ENCODE measurements around the gene PIK3C2G. TPM values are rescaled to one million over a fixed set of nuclear protein-coding genes. Genes with fewer than 3 reads are reported as not detected.
A peak's percentile ranks its signal among the peaks of the same experiment; 100 is the strongest.

PIK3C2G gene
- polyA plus RNA-seq, 1 of the 3 experiments (the other 2 are of a cell fraction) = 0.02 TPM

DNA sequence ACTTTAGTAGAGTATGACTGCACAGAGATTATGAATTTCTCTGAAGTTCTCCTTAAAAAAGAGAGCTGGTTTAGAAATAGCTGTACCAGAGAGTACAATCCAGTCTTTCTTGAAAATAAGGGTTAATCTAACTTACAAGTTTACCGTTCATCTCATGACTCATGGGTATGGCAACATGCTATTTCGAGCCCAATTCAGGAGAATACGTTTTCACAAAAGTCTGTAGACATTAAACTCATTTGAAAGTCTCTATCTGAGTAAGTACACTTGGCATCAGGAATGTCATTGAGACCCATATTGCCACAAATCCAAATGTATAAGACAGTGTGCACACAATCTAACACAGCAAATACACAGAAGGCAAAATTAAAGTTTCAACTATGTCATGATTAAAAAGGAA is 160.5 kb downstream of the PIK3C2G start:
- H3K9me3 ChIP-seq = no peaks in the 10 kb centered on the region
- H3K9ac ChIP-seq = no peak overlapping the region
- ChIA-PET POLR2A (no interaction called here), CTCF (no interaction called here)
- no peaks in the 10 kb centered on the region for H3K4me1 ChIP-seq (ENCODE audit: control insufficient read depth in 1 of 2, insufficient read depth in 2 of 2, low read depth in 1 of 2, low read length in 1 of 2)
- no peaks in the 10 kb centered on the region for H3K79me2 ChIP-seq (ENCODE audit: insufficient read depth)
- 3% methylated on average over 3 of the region's 3 CpGs for WGBS (ENCODE audit: low lambda C conversion rate)
- no peaks in the 10 kb centered on the region for H4K20me1 ChIP-seq (ENCODE audit: insufficient read depth)
- no peaks in the 10 kb centered on the region for H3K36me3 ChIP-seq (replicated peaks in 1 of 2; ENCODE audit: control insufficient read depth in 1 of 2, insufficient read depth in 2 of 2, low read length in 1 of 2)
- no peak for DNase-seq
- TF ChIP-seq TEAD4 (IDR thresholded peaks at IDR 0.05; ENCODE audit: borderline replicate concordance, insufficient read depth) = no peak
- TF ChIP-seq, protein P1, sequence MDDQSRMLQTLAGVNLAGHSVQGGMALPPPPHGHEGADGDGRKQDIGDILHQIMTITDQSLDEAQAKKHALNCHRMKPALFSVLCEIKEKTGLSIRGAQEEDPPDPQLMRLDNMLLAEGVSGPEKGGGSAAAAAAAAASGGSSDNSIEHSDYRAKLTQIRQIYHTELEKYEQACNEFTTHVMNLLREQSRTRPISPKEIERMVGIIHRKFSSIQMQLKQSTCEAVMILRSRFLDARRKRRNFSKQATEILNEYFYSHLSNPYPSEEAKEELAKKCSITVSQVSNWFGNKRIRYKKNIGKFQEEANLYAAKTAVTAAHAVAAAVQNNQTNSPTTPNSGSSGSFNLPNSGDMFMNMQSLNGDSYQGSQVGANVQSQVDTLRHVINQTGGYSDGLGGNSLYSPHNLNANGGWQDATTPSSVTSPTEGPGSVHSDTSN (IDR thresholded peaks at IDR 0.05) = peak; percentile 28; the same call in 1 of the 2 replicates
- TF ChIP-seq FOSL2 (IDR thresholded peaks at IDR 0.05; ENCODE audit: borderline replicate concordance, low read depth) = peak; percentile 28; the same call in 1 of the 2 replicates
- no peaks in the 10 kb centered on the region for H3F3A ChIP-seq (replicated peaks; ENCODE audit: insufficient read depth)
- H3K9me2 ChIP-seq = no peaks in the 10 kb centered on the region
- H3K4me2 ChIP-seq = 0 out of 2 replicates have a peak overlapping the region, but pooled peaks have one; percentile 0
- peak overlapping the region; percentile 7; the same call in 1 of the 2 replicates for H2AFZ ChIP-seq (ENCODE audit: low read depth)
- H3K27ac ChIP-seq (ENCODE audit: low read depth in 2 of 2, low read length in 1 of 2) = peak overlapping the region in 1 of 2 experiments; percentile 20; a peak in 1 of 4 replicates
- no peak overlapping the region for H3K4me3 ChIP-seq (ENCODE audit: low read depth in 2 of 2, low read length in 1 of 2)
- H3K27me3 ChIP-seq (ENCODE audit: insufficient read depth) = no peaks in the 10 kb centered on the region

DNA sequence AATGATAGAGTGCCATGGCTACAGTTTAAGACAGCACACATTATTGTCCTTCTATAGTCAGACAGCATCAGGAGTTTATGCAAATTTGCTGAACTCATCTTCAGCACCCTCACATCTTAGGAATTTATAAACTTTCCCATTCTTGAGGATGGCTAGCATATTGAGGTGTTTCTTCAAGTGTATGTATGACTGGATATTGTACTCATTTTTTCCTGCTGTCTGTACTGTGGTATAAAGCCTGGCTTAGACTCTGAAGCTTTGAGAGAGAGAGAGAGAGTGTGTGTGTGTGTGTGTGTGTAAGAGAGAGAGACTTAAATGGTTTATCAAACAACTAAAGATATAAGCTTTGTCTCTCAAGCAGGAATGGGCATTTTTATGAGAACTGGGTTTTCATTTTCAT is 161.6 kb downstream of the PIK3C2G start:
- no peak overlapping the region for H3K27ac ChIP-seq (ENCODE audit: low read depth in 2 of 2, low read length in 1 of 2)
- H3K4me1 ChIP-seq (ENCODE audit: control insufficient read depth in 1 of 2, insufficient read depth in 2 of 2, low read depth in 1 of 2, low read length in 1 of 2) = no peaks in the 10 kb centered on the region
- CTCF ChIA-PET = no interaction called here
- no peaks in the 10 kb centered on the region for H3K9me3 ChIP-seq
- TF ChIP-seq MXI1 (IDR thresholded peaks at IDR 0.05; ENCODE audit: low read depth, low read length) (no peak), RFX5 (IDR thresholded peaks at IDR 0.05; ENCODE audit: low read length) (no peak), TCF12 (IDR thresholded peaks at IDR 0.05) (no peak), JUND (IDR thresholded peaks at IDR 0.05) (no peak), FOXJ3 (CRISPR knock-in tag; IDR thresholded peaks at IDR 0.05) (no peak)
- TF ChIP-seq, protein P2, sequence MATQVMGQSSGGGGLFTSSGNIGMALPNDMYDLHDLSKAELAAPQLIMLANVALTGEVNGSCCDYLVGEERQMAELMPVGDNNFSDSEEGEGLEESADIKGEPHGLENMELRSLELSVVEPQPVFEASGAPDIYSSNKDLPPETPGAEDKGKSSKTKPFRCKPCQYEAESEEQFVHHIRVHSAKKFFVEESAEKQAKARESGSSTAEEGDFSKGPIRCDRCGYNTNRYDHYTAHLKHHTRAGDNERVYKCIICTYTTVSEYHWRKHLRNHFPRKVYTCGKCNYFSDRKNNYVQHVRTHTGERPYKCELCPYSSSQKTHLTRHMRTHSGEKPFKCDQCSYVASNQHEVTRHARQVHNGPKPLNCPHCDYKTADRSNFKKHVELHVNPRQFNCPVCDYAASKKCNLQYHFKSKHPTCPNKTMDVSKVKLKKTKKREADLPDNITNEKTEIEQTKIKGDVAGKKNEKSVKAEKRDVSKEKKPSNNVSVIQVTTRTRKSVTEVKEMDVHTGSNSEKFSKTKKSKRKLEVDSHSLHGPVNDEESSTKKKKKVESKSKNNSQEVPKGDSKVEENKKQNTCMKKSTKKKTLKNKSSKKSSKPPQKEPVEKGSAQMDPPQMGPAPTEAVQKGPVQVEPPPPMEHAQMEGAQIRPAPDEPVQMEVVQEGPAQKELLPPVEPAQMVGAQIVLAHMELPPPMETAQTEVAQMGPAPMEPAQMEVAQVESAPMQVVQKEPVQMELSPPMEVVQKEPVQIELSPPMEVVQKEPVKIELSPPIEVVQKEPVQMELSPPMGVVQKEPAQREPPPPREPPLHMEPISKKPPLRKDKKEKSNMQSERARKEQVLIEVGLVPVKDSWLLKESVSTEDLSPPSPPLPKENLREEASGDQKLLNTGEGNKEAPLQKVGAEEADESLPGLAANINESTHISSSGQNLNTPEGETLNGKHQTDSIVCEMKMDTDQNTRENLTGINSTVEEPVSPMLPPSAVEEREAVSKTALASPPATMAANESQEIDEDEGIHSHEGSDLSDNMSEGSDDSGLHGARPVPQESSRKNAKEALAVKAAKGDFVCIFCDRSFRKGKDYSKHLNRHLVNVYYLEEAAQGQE (IDR thresholded peaks at IDR 0.05; ENCODE audit: low read depth, low read length) = no peak
- TF ChIP-seq, protein P3, sequence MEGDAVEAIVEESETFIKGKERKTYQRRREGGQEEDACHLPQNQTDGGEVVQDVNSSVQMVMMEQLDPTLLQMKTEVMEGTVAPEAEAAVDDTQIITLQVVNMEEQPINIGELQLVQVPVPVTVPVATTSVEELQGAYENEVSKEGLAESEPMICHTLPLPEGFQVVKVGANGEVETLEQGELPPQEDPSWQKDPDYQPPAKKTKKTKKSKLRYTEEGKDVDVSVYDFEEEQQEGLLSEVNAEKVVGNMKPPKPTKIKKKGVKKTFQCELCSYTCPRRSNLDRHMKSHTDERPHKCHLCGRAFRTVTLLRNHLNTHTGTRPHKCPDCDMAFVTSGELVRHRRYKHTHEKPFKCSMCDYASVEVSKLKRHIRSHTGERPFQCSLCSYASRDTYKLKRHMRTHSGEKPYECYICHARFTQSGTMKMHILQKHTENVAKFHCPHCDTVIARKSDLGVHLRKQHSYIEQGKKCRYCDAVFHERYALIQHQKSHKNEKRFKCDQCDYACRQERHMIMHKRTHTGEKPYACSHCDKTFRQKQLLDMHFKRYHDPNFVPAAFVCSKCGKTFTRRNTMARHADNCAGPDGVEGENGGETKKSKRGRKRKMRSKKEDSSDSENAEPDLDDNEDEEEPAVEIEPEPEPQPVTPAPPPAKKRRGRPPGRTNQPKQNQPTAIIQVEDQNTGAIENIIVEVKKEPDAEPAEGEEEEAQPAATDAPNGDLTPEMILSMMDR (IDR thresholded peaks at IDR 0.05) = no peak
- no peak overlapping the region for H3K4me3 ChIP-seq (ENCODE audit: low read depth in 2 of 2, low read length in 1 of 2)
- H4K20me1 ChIP-seq (ENCODE audit: insufficient read depth) = no peaks in the 10 kb centered on the region
- POLR2A ChIA-PET = no interaction called here
- no peaks in the 10 kb centered on the region for H3K36me3 ChIP-seq (replicated peaks in 1 of 2; ENCODE audit: control insufficient read depth in 1 of 2, insufficient read depth in 2 of 2, low read length in 1 of 2)
- no peaks in the 10 kb centered on the region for H3F3A ChIP-seq (replicated peaks; ENCODE audit: insufficient read depth)
- no peak overlapping the region for H3K9ac ChIP-seq
- H2AFZ ChIP-seq (ENCODE audit: low read depth) = no peak overlapping the region
- no peaks in the 10 kb centered on the region for H3K27me3 ChIP-seq (ENCODE audit: insufficient read depth)
- DNase-seq = no peak
- no peaks in the 10 kb centered on the region for H3K9me2 ChIP-seq
- H3K79me2 ChIP-seq (ENCODE audit: insufficient read depth) = no peaks in the 10 kb centered on the region
- no peak overlapping the region for H3K4me2 ChIP-seq

Measured in SK-N-SH (cell line).